Measurements from ENCODE around the gene FBXL7. TPM values are rescaled to one million over a fixed set of nuclear protein-coding genes. Genes with fewer than 3 reads are reported as not detected.

The FBXL7 gene
- total and polyA plus RNA-seq, 4 donors = 0.24 to 1.4 (median 1.2) TPM

GRCh38 chr5:15521381-15522186, 21.6 kb downstream of the FBXL7 start:
- DNase-seq (ENCODE audit: low spot score) = no peak
- H3K27ac ChIP-seq (ENCODE audit: low read depth in 1 of 2, low read length in 2 of 2) = no peak overlapping the region
- H3K4me1 ChIP-seq (ENCODE audit: control insufficient read depth in 4 of 4, insufficient read depth in 4 of 4, low read length in 3 of 4) = no peaks in the 10 kb centered on the region
- 76% methylated on average over 8 of the region's 8 CpGs for WGBS
- no peaks in the 10 kb centered on the region for H3K9me3 ChIP-seq (ENCODE audit: control insufficient read depth in 4 of 4, low read length in 3 of 4)
- H3K9ac ChIP-seq (ENCODE audit: low read depth in 1 of 2, low read length in 2 of 2) = no peak overlapping the region
- no peak overlapping the region for H3K4me3 ChIP-seq (ENCODE audit: low read depth in 1 of 3, low read length in 3 of 3)
- no peak for TF ChIP-seq HNF4A (conservative IDR thresholded peaks at IDR 0.05)
- TF ChIP-seq MAX (IDR thresholded peaks at IDR 0.05) = no peak
- no peak for TF ChIP-seq CTCF (IDR thresholded peaks at IDR 0.05; ENCODE audit: low read depth, low read length, missing input control)
- TF ChIP-seq SP1 (IDR thresholded peaks at IDR 0.05) = no peak
- TF ChIP-seq RAD21 (IDR thresholded peaks at IDR 0.05) = no peak
- no peak for TF ChIP-seq GABPA (IDR thresholded peaks at IDR 0.05 in 1 of 2, conservative IDR thresholded peaks at IDR 0.05 in 1 of 2)
- H3K27me3 ChIP-seq (ENCODE audit: control insufficient read depth in 4 of 4, insufficient read depth in 4 of 4, low read length in 3 of 4) = no peaks in the 10 kb centered on the region
- H3K36me3 ChIP-seq (ENCODE audit: control insufficient read depth in 4 of 4, insufficient read depth in 3 of 4, low read depth in 1 of 4, low read length in 3 of 4) = no peaks in the 10 kb centered on the region

- DNase-seq (ENCODE audit: low spot score) = no peak
- WGBS = 66% methylated on average over 3 of the region's 3 CpGs
- H3K27ac ChIP-seq (ENCODE audit: low read depth in 1 of 2, low read length in 2 of 2) = no peak overlapping the region
- H3K4me1 ChIP-seq (ENCODE audit: control insufficient read depth in 4 of 4, insufficient read depth in 4 of 4, low read length in 3 of 4) = no peaks in the 10 kb centered on the region
- no peak overlapping the region for H3K4me3 ChIP-seq (ENCODE audit: low read depth in 1 of 3, low read length in 3 of 3)
- TF ChIP-seq HNF4A (conservative IDR thresholded peaks at IDR 0.05) (no peak), ATF3 (IDR thresholded peaks at IDR 0.05) (no peak), TAF1 (conservative IDR thresholded peaks at IDR 0.05) (no peak), EGR1 (IDR thresholded peaks at IDR 0.05; ENCODE audit: low read depth in 2 of 2) (no peak), RAD21 (IDR thresholded peaks at IDR 0.05) (no peak), RXRA (IDR thresholded peaks at IDR 0.05) (no peak), FOXA2 (IDR thresholded peaks at IDR 0.05) (no peak), YY1 (IDR thresholded peaks at IDR 0.05) (no peak), CTCF (IDR thresholded peaks at IDR 0.05; ENCODE audit: low read depth, low read length, missing input control) (no peak), NR2F2 (IDR thresholded peaks at IDR 0.05) (no peak), FOXA1 (IDR thresholded peaks at IDR 0.05) (no peak), MAX (IDR thresholded peaks at IDR 0.05) (no peak), GABPA (IDR thresholded peaks at IDR 0.05 in 1 of 2, conservative IDR thresholded peaks at IDR 0.05 in 1 of 2) (no peak), ZBTB33 (IDR thresholded peaks at IDR 0.05) (no peak), REST (IDR thresholded peaks at IDR 0.05) (no peak), JUND (IDR thresholded peaks at IDR 0.05) (no peak), HNF4G (IDR thresholded peaks at IDR 0.05) (no peak), SP1 (IDR thresholded peaks at IDR 0.05) (no peak)
- no peaks in the 10 kb centered on the region for H3K27me3 ChIP-seq (ENCODE audit: control insufficient read depth in 4 of 4, insufficient read depth in 4 of 4, low read length in 3 of 4)
- no peak overlapping the region for H3K9ac ChIP-seq (ENCODE audit: low read depth in 1 of 2, low read length in 2 of 2)
- H3K9me3 ChIP-seq (ENCODE audit: control insufficient read depth in 4 of 4, low read length in 3 of 4) = no peaks in the 10 kb centered on the region
- no peaks in the 10 kb centered on the region for H3K36me3 ChIP-seq (ENCODE audit: control insufficient read depth in 4 of 4, insufficient read depth in 3 of 4, low read depth in 1 of 4, low read length in 3 of 4)
These were observed 22.2 kb downstream of the FBXL7 start for GRCh38 chr5:15522187-15522520.

All from liver (tissue), 9 donors.